Muscle of leg (tissue), 16 donors: Measurements from ENCODE around the gene MEAK7. TPM values are rescaled to one million over a fixed set of nuclear protein-coding genes. Genes with fewer than 3 reads are reported as not detected.

Experiments
- DNase-seq: peaks from one replicate; pipeline ENCODE4 v3.0.0; 2013
- H3K27ac ChIP-seq: one replicate; pipeline ENCODE4 v1.5.1; 2013; ENCODE audit warnings: mild to moderate bottlenecking, low read length, control low read depth
- H3K27me3 ChIP-seq: one replicate; pipeline ENCODE4 v1.6.1; 2013; ENCODE audit warnings: low read length; ENCODE audit not compliant: control insufficient read depth, insufficient read depth
- H3K36me3 ChIP-seq: one replicate; pipeline ENCODE4 v1.6.1; 2013; ENCODE audit warnings: low read length; ENCODE audit not compliant: control insufficient read depth, insufficient read depth
- H3K4me1 ChIP-seq: one replicate; pipeline ENCODE4 v1.6.1; 2013; ENCODE audit warnings: low read length; ENCODE audit not compliant: control insufficient read depth, insufficient read depth
- H3K4me3 ChIP-seq: one replicate; pipeline ENCODE4 v1.5.1; 2013; ENCODE audit warnings: low read length, control low read depth
- H3K9me3 ChIP-seq: replicated peaks from 2 replicates; pipeline ENCODE4 v1.6.1; 2013; ENCODE audit warnings: low read depth, low read length; ENCODE audit not compliant: control insufficient read depth
- WGBS: methylation state at CpG from one replicate; pipeline ENCODE4 v1.1.5; 2013; ENCODE audit warnings: missing lambda C conversion rate; ENCODE audit not compliant: insufficient coverage; 5-methylcytosine and 5-hydroxymethylcytosine counted together
- long read RNA-seq, 11 donors: transcript quantifications; one replicate each; lab custom pipeline, GENCODE V29; 2026
- polyA plus RNA-seq, 8 donors: library from polyadenylated mRNA; unstranded; fragments of 120-200 nt; gene quantifications; one replicate each; pipeline versions ENCODE4 v1.2.1 to v1.2.3, GENCODE V29; 2013; ENCODE audit warnings: inconsistent platforms in 1 of 8, low replicate concordance in 1 of 8; ENCODE audit not compliant: insufficient read length in 8 of 8, insufficient read depth in 1 of 8
- total RNA-seq: library from RNA; stranded (reverse); fragments of 120-200 nt; gene quantifications from one replicate; pipeline ENCODE4 v1.2.4, GENCODE V29; 2013

The MEAK7 gene
- 7.9 TPM for total RNA-seq
- polyA plus RNA-seq, result 10 to 100 TPM in 3 of 8 donors, 1 to 10 TPM in 5; 8.1 to 13.2 (median 9.6) TPM
- long read RNA-seq, donor 1, result 0 reads
- long read RNA-seq, donor 2, result 0 reads
- long read RNA-seq, donor 3, full-length matches to known transcripts, result 4 of 4 reads
- long read RNA-seq, donor 3, partial matches to known transcripts, result 0 of 4 reads
- long read RNA-seq, donor 3, other reads (novel, unspliced or antisense), result 0 of 4 reads
- long read RNA-seq, donor 4, result 0 reads
- long read RNA-seq, donor 5, full-length matches to known transcripts, result 5 of 5 reads
- long read RNA-seq, donor 5, partial matches to known transcripts, result 0 of 5 reads
- long read RNA-seq, donor 5, other reads (novel, unspliced or antisense), result 0 of 5 reads
- long read RNA-seq, donor 6, full-length matches to known transcripts, result 2 of 2 reads
- long read RNA-seq, donor 6, partial matches to known transcripts, result 0 of 2 reads
- long read RNA-seq, donor 6, other reads (novel, unspliced or antisense), result 0 of 2 reads
- long read RNA-seq, donor 7, result 0 reads
- long read RNA-seq, donor 8, partial matches to known transcripts, result 0 of 1 reads
- long read RNA-seq, donor 8, other reads (novel, unspliced or antisense), result 0 of 1 reads
- long read RNA-seq, donor 9, result 0 reads
- long read RNA-seq, donor 10, result 0 reads
- long read RNA-seq, donor 11, full-length matches to known transcripts, result 1 of 1 reads
- long read RNA-seq, donor 11, partial matches to known transcripts, result 0 of 1 reads
- long read RNA-seq, donor 11, other reads (novel, unspliced or antisense), result 0 of 1 reads

GRCh38 chr16:84504420-84505248, at the start of gene MEAK7:
MEAK7 (minus strand) TSS chr16:84504659; CDS start chr16:84498086, 6,573 bp downstream.
- peaks cover 8% of the 10 kb centered on the region for H3K36me3 ChIP-seq
- peak within 1 kb of the TSS; percentile 96 for H3K4me3 ChIP-seq
- no peaks in the 10 kb centered on the region for H3K27me3 ChIP-seq
- no peaks in the 10 kb centered on the region for H3K9me3 ChIP-seq
- H3K27ac ChIP-seq, result peak within 1 kb of the TSS; percentile 84
- 2% methylated on average over 37 of the region's 45 CpGs for WGBS
- peaks cover 20% of the 10 kb centered on the region for H3K4me1 ChIP-seq
- peak; percentile 99 for DNase-seq

GRCh38 chr16:84553873-84554399, 49.5 kb upstream of the MEAK7 start:
- Histone ChIP-seq H3K27ac (no peak overlapping the region), H3K27me3 (peaks cover 15% of the 10 kb centered on the region), H3K9me3 (no peaks in the 10 kb centered on the region), H3K4me1 (peaks cover 2% of the 10 kb centered on the region), H3K36me3 (no peaks in the 10 kb centered on the region), H3K4me3 (no peak overlapping the region)
- 83% methylated on average over 9 of the region's 11 CpGs for WGBS
- no peak for DNase-seq

- no peaks in the 10 kb centered on the region for H3K9me3 ChIP-seq
- no peak overlapping the region for H3K4me3 ChIP-seq
- no peaks in the 10 kb centered on the region for H3K36me3 ChIP-seq
- 60% methylated on average over 3 of the region's 4 CpGs for WGBS
- H3K27me3 ChIP-seq, result peaks cover 15% of the 10 kb centered on the region
- H3K4me1 ChIP-seq, result peaks cover 9% of the 10 kb centered on the region
- no peak for DNase-seq
- H3K27ac ChIP-seq, result no peak overlapping the region
These were observed 47.7 kb upstream of the MEAK7 start for GRCh38 chr16:84552135-84552534.

GRCh38 chr16:84550096-84550495, 45.6 kb upstream of the MEAK7 start:
- H3K27ac ChIP-seq, result no peak overlapping the region
- DNase-seq, result no peak
- peaks cover 18% of the 10 kb centered on the region for H3K27me3 ChIP-seq
- H3K4me3 ChIP-seq, result no peak overlapping the region
- no peaks in the 10 kb centered on the region for H3K36me3 ChIP-seq
- 90% methylated on average over 3 of the region's 4 CpGs for WGBS
- no peaks in the 10 kb centered on the region for H3K9me3 ChIP-seq
- H3K4me1 ChIP-seq, result peaks cover 10% of the 10 kb centered on the region

- peaks cover 18% of the 10 kb centered on the region for H3K4me1 ChIP-seq
- H3K36me3 ChIP-seq, result no peaks in the 10 kb centered on the region
- H3K27ac ChIP-seq, result peak overlapping the region; percentile 67
- no peaks in the 10 kb centered on the region for H3K9me3 ChIP-seq
- peaks cover 24% of the 10 kb centered on the region for H3K27me3 ChIP-seq
- DNase-seq, result no peak
- H3K4me3 ChIP-seq, result no peak overlapping the region
- WGBS, result 55% methylated on average over 16 of the region's 25 CpGs
These were observed 44.7 kb upstream of the MEAK7 start for GRCh38 chr16:84548971-84549844.

- Histone ChIP-seq H3K9me3 (no peaks in the 10 kb centered on the region), H3K4me3 (no peak overlapping the region), H3K4me1 (peaks cover 23% of the 10 kb centered on the region), H3K27me3 (peaks cover 24% of the 10 kb centered on the region), H3K36me3 (no peaks in the 10 kb centered on the region), H3K27ac (peak overlapping the region; percentile 67)
- WGBS, result 60% methylated on average over 1 of the region's 8 CpGs
- DNase-seq, result no peak
These were observed 44.0 kb upstream of the MEAK7 start for GRCh38 chr16:84548508-84548907.

- Histone ChIP-seq H3K27me3 (peaks cover 24% of the 10 kb centered on the region), H3K4me1 (peaks cover 23% of the 10 kb centered on the region), H3K9me3 (no peaks in the 10 kb centered on the region), H3K27ac (no peak overlapping the region), H3K4me3 (no peak overlapping the region), H3K36me3 (no peaks in the 10 kb centered on the region)
- no peak for DNase-seq
- 52% methylated on average over 7 of the region's 12 CpGs for whole genome bisulfite sequencing
These were observed 43.1 kb upstream of the MEAK7 start for GRCh38 chr16:84547546-84548061.

GRCh38 chr16:84546669-84547545, 42.4 kb upstream of the MEAK7 start:
- DNase-seq, result no peak
- WGBS, result 66% methylated on average over 15 of the region's 22 CpGs
- no peaks in the 10 kb centered on the region for H3K9me3 ChIP-seq

More at GRCh38 chr16:84546669-84547545, 42.4 kb upstream of the MEAK7 start:
- H3K36me3 ChIP-seq, result no peaks in the 10 kb centered on the region
- H3K27me3 ChIP-seq, result peaks cover 24% of the 10 kb centered on the region
- peaks cover 23% of the 10 kb centered on the region for H3K4me1 ChIP-seq
- H3K4me3 ChIP-seq, result no peak overlapping the region
- no peak overlapping the region for H3K27ac ChIP-seq
